Superior temporal gyrus (tissue), 1 donor: ENCODE results near the gene OR6J1.
"Not testable (repeated sequence)": the region's sequence is repeated elsewhere in the genome, so short reads cannot be mapped to it uniquely, and the experiment has no call there.

Source experiments
- DNase-seq: peaks from one replicate; pipeline ENCODE4 v3.0.0-alpha.2; 2016; ENCODE audit errors: extremely low spot score

OR6J1 gene

DNA sequence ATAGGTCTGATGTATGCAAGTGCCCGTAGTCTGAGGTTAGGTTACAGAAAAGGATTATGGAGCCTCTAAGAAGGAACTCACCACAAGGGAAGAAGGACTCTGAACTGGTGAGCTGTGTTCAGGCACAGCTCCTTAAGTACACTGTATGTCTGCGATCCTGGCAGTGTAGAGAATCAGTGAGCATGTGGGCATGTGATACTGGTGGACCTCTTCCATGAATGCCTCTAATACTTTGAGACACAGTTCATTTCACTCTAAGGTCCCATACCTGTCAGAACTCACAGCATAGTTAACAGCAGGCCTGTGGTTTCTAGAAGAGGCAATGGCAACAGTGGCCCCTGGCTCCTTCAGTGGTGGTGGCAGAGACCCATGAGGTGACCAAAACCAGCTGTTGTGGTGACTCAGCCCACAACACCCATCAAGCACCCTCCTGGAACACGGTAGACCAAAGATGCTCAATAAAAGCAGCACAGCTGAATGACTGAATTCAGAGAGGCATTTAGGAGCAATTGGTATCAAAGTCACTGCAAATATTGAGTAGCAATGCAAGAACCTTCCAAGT is 6.9 kb upstream of the OR6J1 start:
- DNase-seq, result no peak

DNA sequence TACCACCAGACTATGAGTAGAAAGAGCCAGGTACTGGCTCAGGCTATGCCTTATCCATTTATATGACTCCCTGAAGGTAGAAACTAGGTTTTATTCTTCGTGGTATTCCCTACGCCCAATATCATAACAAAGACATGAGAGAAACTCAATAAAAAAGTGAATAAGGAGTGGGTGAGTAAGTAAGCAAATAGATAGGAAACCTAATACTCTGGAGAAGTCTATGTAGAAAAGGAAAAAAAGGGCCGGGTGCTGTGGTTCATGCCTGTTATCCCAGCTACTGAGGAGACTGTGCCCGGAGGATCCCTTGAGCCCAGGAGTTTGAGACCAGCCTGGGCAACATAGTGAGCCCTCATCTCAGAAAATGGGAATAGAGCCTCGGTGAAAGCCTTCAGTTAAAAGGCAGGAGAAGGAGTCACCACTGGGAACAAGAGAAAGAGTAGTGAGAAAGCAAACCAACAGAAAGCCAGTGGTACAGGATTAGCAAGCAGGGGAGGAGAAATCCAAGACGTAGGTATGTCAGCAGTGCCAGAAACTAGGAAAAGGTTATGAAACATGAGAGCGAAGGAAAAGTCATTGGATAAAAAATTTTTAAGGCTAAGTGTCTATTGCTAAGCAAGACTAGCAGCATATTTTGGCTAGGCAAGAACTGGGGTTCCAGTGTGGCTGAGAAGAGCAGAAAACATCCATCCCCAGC is 6.0 kb upstream of the OR6J1 start:
- no peak for DNase-seq

DNA sequence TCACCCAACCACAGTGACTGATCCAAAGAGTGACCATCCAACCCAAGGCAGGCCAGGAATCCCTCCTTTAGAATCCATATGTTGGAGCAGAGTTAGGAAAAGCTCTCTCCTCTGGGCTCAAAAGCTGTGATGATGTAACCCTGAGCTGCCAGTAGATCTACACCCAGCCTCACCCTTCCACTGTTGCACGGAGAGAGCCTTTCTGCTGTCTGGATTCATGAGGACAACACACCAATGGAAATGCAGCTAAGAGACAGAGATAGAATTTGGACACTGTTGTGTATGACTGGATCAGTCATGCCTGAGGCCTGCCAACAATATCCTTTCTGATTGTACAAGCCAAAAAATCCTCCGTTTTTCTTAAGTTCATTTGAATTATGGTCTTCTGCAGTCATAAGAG is 4.4 kb upstream of the OR6J1 start:
- DNase-seq, result no peak

DNA sequence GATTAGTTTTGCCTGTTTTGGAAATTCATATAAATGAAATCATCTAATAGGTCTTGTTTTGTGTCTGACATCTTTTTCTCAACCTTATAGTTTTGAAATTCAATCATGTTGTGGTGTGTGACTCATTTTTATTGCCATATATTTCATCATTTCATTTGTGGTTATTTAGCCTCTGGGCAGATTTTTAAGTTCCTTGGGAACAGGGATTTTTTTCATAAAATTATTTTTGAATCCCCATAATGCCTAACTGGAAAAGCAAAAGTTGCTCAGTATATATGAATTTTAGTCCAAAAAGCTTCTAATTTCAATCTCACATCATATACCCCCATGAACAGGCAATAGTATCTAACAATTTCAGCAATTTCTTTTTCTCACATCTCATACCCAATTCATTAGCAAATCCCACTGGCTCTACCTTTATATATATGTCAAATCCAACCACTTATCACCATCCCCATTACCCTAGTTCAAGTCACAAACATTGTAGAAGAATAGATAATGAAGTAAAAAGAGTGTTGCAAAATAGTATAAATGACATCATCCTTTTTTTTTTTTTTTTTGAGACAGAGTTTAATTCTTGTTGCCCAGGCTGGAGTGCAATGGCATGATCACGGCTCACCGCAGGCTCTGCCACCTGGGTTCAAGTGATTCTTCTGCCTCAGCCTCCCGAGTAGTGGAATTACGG is 2.6 kb upstream of the OR6J1 start:
- no peak for DNase-seq

DNA sequence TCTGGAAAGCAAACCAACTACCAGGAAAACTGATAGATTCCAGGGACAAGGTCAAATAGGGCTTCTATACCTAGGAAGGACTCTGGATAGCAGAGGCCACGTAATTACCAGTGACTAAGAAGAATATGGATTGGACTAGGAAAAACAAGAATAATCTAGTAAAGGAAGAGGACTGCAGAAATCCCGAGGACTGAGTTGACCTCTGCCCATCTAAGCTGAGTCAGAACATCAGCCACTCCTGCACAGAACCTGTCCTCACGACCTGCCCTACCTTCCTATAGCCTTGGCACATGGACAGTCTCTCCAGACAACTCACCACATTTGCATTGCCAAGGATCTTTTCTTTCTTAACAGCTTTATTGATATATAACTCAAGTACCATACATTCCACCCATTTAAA is 2.3 kb downstream of the OR6J1 start:
- DNase-seq, result no peak

DNA sequence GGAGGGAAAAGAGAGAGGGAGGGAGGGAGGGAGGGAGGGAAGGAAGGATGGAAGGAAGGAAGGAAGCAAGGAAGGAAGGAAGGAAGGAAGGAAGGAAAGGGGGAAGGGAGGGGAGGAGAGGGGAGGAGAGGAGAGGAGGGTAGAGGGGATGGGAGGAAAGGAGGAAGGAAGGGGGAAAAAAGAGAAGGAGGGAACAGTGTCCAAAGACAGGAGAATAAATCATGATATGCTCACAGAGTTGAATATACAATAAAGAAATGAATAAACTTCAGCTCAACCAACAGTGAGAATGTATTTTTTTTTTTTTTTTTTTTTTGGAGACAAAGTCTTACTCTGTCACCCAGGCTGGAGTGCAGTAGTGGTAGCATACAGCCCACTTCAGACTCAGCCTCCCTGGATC is 4.0 kb downstream of the OR6J1 start:
- DNase-seq, result no peak

DNA sequence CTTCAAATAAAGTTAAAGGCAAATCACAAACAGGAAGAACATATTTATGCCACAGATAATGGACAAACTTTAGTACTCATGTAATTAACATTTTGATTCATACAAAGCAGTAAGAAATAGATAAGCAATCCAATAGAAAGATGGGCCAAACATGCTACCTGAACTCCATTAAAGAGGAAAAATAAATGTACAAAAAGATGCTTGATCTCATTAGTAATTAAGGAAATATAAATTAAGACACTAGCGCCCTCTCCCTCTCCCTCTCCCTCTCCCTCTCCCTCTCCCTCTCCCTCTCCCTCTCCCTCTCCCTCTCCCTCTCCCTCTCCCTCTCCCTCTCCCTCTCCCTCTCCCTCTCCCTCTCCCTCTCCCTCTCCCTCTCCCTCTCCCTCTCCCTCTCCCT is 8.2 kb downstream of the OR6J1 start:
- DNase-seq, result not testable (repeated sequence)

DNA sequence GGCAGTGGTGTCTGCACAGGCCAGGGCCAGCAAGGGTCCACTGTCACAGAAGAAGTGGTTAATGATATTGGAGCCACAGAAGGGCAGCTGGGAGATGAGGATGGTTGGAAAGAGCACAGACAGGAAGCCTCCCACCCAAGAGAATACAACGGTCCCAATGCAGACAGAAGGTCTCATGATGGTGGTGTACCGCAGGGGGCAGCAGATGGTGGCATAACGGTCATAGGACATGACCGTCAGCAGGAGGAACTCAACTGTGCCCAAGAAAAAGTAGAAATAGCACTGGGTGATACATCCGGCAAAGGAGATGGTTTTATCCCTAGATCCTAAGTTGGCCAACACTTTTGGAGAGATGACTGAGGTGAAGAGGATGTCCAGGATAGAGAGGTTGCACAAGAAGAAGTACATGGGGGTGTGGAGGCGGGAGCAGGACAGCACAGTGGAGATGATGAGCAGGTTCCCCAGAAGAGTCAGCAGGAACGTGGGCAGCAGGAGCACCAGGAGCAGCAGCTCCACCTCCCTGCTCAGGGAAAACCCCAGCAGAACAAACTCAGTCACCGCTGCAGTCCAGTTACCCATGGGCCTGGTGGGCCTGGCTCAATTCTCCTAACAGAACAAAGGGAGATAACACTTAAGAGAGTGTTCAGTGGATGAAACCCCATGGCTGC is 9.8 kb downstream of the OR6J1 start:
- no peak for DNase-seq

DNA sequence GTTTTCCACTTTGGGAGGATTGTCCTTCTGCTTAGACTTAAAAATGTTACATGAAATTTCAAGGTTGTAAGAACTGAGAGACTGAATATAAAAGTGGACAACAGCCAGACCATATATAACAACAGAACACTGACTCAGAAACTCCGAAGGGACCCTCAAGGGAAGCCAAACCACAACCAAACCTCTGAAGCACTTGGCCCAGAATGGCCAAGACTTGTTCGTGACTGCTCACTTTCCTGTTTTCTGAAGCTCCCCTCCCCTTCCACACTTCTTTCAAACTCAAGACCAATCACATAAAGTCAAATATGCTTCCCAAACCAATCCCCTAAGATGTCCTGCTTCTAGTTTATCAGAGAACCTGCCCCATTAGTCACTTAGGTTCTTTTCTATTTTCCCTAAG is 13.7 kb downstream of the OR6J1 start:
- DNase-seq, result no peak

DNA sequence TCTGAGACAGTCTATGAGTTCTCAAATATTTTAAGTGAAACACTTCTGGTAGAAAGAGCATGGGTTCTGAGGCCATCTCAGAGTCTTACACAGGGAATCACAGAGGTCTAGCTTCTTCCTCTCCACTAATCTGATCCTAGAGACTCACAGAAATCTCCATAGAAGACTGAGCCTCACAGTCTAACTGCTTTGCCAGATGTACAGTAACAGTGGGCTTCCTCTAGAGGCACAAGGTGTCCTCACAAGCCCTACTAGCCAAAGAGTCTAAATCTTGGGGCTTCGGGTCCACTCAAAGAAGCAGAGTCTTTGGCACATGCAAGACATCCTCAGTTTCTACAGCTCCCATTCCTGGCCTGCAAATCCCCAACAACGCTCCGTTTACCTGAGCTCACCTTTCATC is 14.1 kb downstream of the OR6J1 start:
- no peak for DNase-seq

DNA sequence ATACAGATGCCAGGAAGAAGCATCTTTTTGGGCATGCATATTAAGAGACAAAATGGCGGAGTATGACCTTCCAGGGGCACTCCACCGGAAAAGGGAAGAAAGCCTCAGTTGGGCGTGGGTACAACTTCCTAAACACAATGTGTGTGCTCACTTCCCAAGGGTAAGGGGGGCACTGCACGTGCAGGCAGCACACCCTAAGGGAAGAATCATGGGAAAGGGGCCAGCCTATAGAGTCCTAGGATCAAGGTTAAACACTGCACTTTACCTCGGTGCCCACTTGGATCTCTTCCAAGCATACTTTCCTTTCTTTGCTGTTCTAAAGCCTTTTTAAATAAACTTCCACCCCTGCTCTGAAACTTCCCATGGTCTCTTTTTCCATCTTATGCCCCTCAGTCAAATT is 14.8 kb downstream of the OR6J1 start:
- DNase-seq, result no peak

DNA sequence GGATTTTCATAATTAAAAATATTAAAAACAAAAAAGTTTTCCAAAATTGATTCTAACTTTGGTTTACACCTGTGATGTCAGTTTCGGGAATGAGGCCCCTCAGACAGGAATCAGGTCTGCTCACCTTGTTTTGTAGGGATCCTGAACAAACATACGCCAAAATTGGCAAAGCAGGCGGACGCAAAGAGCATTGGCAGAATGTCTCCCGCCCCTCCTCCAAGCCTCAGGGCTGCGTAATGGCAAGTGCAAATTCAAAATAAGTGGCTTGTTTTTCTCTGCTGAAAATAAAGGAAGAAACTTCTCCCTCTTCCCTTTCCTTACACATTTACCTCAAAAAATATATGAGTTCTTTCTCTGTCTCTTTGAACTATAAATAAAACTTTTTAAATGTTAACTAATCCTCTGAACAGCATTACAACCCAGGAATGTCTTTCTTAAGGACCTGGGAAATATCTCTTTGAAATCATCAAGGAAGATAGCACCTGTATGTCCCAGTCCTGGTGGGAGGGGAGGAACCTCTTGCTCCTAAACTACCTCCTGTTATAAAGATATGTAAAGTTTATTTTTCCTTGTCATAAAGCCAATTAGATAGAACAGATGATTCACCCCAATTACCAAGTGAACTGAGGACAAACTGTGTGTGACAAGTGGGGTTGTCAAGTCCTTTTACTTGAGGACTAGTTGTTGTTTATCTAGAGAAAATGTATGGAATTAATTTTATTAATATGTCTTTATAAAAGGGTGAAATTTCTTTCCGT is 16.5 kb downstream of the OR6J1 start:
- no peak for DNase-seq

DNA sequence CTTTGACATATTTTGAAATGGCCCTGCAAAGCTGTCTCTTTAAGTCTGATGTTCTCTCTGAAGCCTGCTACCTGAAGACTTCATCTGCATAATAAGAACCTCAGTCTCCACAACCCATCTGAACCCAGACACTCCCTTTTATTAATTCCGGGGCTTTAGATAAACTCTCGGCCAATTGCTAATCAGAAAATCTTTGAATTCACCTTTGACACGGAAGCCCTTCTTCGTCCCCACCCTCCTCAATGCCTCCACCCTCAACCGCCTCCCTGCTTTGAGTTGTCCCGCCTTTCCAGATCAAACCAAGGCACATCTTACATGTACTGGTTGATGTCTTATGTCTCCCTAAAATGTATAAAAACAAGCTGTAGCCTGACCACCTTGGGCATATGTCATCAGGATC is 17.6 kb downstream of the OR6J1 start:
- no peak for DNase-seq

DNA sequence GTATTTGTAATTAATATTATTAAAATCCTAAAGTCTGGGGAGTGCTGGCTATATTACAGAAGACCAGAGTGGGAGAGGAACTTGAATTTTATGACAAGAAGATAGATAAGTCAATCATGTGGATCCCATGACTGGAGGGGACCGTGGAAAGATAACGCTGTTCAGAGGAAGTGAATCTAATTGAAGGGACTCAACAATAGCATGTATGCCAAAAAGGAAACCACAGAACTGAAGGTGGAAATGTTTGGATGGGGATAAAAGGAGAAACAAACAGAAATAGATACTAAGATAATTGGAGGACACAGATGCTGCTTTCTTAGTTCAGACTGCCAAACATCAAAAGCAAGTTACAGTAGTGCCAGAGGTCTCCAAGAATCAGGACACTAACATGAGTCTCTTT is 21.1 kb downstream of the OR6J1 start:
- no peak for DNase-seq

DNA sequence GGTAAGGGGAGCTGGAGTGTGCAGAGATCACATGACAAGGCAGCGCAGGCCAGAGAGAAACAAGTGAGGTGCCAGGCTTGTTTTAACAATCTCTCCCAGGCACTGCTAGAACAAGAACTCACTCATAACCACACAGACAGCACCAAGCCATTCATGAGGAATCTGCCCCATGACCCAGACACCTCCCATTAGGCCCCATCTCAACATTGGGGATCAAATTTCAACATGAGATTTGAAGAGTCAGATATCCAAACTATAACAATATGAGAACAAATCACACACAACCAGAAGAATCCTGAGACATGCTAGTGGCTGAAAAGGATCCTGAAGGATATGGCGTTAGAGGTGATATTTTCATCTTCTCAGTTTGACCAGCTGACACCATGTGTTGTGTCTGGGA is 21.9 kb downstream of the OR6J1 start:
- no peak for DNase-seq

DNA sequence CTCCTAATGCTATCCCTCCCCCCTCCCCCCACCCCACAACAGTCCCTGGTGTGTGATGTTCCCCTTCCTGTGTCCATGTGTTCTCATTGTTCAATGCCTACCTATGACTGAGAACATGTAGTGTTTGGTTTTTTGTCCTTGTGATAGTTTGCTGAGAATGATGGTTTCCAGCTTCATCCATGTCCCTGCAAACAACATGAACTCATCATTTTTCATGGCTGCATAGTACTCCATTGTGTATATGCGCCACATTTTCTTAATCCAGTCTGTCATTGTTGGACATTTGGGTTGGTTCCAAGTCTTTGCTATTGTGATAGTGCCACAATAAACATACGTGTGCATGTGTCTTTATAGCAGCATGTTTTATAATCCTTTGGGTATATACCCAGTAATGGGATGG is 28.4 kb downstream of the OR6J1 start:
- not testable (repeated sequence) for DNase-seq

DNA sequence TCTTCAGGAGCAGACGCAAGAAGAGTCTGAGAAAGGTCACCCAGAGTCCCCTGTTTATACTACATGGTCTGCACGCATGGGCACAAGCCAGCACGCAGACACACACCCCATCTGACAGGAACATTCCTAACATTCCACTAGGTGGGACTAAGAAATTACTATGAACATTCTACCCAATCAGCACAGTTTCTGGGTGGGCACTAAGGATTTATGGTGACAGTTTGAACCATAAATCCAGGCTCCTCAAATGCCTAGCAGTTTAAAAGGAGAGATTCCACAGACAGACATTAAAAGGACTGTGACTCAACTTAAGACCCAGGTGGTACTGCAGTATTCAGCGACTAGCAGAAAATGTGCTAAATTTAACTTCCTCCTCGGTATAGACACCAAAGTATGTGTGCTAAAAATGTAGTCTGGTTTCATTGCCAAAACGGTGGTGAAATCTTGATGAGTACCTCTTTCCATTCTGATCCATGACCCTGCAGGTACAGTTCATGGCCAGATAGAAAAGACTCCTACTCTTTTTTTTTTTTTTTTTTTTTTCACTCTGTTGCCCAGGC is 29.8 kb downstream of the OR6J1 start:
- no peak for DNase-seq

DNA sequence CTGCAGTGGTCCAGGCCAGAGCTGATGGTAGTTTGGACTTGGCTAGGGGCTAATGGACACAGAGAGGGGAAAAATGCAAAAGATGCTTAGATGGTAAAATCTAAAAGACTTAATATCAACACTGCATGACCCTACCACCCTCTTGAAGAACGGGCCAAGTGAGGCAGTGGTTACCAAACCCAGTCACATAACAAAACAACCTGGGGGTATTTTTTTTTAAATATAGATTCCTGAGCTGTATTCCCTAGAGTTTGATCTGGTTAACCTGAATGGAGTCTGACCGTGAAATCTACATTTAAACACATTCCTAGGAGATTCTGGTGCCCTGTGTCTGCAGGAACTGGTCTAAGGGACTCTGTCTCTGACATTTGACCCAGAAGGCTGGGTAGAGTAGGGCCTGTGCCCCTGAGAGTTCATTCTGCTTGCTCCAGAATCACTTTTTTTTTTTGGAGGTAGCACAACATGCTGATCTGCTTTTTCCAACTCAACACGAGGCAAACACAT is 30.4 kb downstream of the OR6J1 start:
- DNase-seq, result no peak

DNA sequence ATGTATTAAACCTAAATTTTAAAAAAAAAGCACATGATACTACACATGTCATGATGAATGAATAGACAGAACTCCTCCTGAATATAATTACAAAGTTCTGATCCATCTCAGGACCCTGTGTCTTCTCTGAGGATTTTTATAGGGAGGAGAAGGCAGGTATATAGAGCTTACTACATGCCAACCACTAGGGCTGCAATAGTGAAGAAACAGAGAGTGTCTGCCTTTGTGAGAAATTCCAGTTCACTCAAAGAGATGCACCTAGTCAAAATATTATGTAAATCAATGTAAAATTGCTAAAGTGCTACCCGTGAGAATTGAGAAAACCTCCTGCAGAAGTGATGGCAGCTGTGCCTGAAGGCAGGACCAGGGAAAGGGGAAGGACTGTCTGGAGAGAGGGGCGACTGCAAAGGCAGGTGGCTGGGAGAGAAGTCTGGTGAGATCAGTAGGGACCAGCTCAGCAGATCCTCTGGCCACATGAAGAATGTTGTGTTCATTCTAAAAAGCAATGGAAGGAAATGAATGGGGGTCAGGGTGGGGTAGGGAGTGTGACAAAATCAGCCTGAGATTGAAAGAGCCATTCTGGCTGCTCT is 31.0 kb downstream of the OR6J1 start:
- DNase-seq, result no peak

DNA sequence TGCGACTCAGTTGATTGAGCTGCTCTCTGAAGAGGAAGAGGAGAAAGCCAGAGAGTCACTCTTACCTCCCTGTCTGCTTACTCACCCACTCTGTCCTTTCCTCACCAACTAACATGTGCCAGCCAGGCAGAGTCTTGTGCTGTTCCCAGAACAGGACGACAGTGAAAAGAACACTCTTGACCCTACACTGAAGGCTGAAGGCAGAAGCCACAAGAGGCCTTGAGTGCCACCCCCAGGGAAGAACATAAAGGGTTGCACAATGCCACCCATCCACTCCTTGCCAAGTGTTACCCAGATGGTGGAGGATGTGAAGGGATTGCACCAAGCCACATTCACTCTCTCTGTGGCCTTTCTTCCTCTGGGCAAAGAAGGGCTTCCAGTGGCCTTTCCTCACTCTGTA is 33.2 kb downstream of the OR6J1 start:
- no peak for DNase-seq

DNA sequence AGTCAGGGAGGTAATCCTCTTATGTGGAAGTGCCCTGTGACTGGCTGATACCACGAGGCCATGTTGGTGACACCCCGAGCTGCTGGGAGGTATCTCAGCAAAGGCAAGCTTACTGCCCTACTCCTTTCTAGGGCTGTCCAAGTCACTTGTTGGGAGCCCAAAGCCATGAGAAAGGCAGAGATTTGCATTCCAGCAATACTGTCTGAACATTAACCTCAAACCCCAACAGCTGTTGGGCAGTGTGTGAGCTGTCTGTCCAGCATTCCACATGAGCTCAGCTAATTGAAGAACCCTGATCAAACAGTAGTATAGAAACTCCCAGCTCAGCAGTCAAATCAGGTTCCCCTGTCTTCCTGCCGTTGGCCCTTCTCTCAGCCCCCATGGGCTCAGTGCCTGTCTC is 36.9 kb downstream of the OR6J1 start:
- no peak for DNase-seq
